Prostate gland (tissue), 2 donors: ENCODE measurements around the gene OR11H6. TPM values are rescaled to one million over a fixed set of nuclear protein-coding genes. Genes with fewer than 3 reads are reported as not detected.
"Not testable (repeated sequence)": the region's sequence is repeated elsewhere in the genome, so short reads cannot be mapped to it uniquely, and the experiment has no call there.

Source experiments
- DNase-seq: peaks from one replicate; pipeline ENCODE4 v3.0.0-alpha.2; 2019; ENCODE audit warnings: low spot score
- H3K27ac ChIP-seq, 2 donors: fragments of 200-600 bp; sonication (generic); 2 replicates each; pipeline ENCODE4 v1.5.1; 2017 to 2019
- H3K27me3 ChIP-seq: fragments of 200-600 bp; sonication (generic); replicated peaks from 2 replicates; pipeline ENCODE4 v1.5.1; 2019; ENCODE audit not compliant: insufficient read depth
- H3K36me3 ChIP-seq, 2 donors: fragments of 200-600 bp; sonication (generic); 1 replicate in 1 of 2; 2 replicates in 1 of 2; pipeline versions ENCODE4 v1.5.1 to v1.8.1; 2017 to 2019
- H3K4me1 ChIP-seq: fragments of 200-600 bp; sonication (generic); replicated peaks from 2 replicates; pipeline ENCODE4 v1.5.1; 2019
- H3K4me3 ChIP-seq, 2 donors: fragments of 200-600 bp; sonication (generic); 2 replicates each; pipeline ENCODE4 v1.5.1; 2017 to 2019
- H3K9me3 ChIP-seq: fragments of 200-600 bp; sonication (generic); 2 replicates; pipeline ENCODE4 v1.5.1; 2017
- POLR2A ChIP-seq: fragments of 450-650 bp; IDR thresholded peaks from one replicate; pipeline ENCODE4 v1.6.1; 2016; ENCODE audit warnings: antibody characterized with exemption, mild to moderate bottlenecking
- POLR2AphosphoS5 ChIP-seq: sonication (generic); formaldehyde crosslinking; IDR thresholded peaks from one replicate; pipeline ENCODE4 v1.6.1; 2017; ENCODE audit warnings: antibody characterized with exemption
- WGBS: methylation state at CpG from one replicate; pipeline ENCODE4 v1.1.5; 2018; 5-methylcytosine and 5-hydroxymethylcytosine counted together
- intact Hi-C: fragments of 100-400 bp; cut with DNase I; formaldehyde crosslinking; loops from one replicate; pipeline ENCODE4 v1.14.2; 2022
- total RNA-seq, 2 donors: library from RNA; depleted of rRNA; stranded (reverse); fragments of >200 nt; gene quantifications; one replicate each; pipeline ENCODE4 v1.1.0, GENCODE V29; 2016
- TF ChIP-seq, protein P1 (sequence below), 4 experiments: fragments of 200-600 bp in 2 of 4; fragments of 450-650 bp in 2 of 4; sonication (generic) in 2 of 4; IDR thresholded peaks; 1 replicate in 3 of 4; 2 replicates in 1 of 4; pipeline ENCODE4 v1.5.1; 2016 to 2019; ENCODE audit warnings: antibody characterized with exemption in 4 of 4, mild to moderate bottlenecking in 2 of 4, moderate library complexity in 2 of 4

Gene OR11H6, protein sequence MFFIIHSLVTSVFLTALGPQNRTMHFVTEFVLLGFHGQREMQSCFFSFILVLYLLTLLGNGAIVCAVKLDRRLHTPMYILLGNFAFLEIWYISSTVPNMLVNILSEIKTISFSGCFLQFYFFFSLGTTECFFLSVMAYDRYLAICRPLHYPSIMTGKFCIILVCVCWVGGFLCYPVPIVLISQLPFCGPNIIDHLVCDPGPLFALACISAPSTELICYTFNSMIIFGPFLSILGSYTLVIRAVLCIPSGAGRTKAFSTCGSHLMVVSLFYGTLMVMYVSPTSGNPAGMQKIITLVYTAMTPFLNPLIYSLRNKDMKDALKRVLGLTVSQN
- total RNA-seq: not detected

DNA sequence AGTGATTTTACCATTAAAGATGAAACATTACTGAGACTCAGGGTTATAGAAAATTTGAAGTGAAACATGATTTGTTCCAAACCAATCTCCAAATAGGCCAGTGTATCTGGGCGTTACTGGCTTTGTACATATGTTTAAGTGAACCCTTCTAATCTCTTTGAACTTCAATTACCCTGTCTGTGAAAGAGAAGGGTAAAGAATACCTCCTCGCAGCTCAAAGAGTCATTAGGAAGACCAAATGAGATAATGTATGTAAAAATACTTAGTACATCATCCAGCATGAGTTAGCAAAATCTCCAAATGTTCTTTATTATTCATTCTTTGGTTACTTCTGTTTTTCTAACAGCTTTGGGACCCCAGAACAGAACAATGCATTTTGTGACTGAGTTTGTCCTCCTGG is at the start of gene OR11H6:
TSS of gene OR11H6 (plus strand) at position 301 of the 400 bp plus-strand sequence. CDS start at position 301, 0 bp downstream.
- no peaks in the 10 kb centered on the region for H3K4me1 ChIP-seq
- WGBS: 32% methylated on average over 2 of the region's 2 CpGs
- DNase-seq: no peak
- TF ChIP-seq POLR2A: no peak
- no peak for TF ChIP-seq POLR2AphosphoS5
- TF ChIP-seq, protein P1, sequence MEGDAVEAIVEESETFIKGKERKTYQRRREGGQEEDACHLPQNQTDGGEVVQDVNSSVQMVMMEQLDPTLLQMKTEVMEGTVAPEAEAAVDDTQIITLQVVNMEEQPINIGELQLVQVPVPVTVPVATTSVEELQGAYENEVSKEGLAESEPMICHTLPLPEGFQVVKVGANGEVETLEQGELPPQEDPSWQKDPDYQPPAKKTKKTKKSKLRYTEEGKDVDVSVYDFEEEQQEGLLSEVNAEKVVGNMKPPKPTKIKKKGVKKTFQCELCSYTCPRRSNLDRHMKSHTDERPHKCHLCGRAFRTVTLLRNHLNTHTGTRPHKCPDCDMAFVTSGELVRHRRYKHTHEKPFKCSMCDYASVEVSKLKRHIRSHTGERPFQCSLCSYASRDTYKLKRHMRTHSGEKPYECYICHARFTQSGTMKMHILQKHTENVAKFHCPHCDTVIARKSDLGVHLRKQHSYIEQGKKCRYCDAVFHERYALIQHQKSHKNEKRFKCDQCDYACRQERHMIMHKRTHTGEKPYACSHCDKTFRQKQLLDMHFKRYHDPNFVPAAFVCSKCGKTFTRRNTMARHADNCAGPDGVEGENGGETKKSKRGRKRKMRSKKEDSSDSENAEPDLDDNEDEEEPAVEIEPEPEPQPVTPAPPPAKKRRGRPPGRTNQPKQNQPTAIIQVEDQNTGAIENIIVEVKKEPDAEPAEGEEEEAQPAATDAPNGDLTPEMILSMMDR (IDR thresholded peaks at IDR 0.05): no peak
- no peaks in the 10 kb centered on the region for H3K9me3 ChIP-seq
- H3K27ac ChIP-seq: no peak within 1 kb of the TSS
- H3K4me3 ChIP-seq: no peak within 1 kb of the TSS
- H3K36me3 ChIP-seq: no peaks in the 10 kb centered on the region
- intact Hi-C loops: no loop called here
- H3K27me3 ChIP-seq: no peaks in the 10 kb centered on the region

DNA sequence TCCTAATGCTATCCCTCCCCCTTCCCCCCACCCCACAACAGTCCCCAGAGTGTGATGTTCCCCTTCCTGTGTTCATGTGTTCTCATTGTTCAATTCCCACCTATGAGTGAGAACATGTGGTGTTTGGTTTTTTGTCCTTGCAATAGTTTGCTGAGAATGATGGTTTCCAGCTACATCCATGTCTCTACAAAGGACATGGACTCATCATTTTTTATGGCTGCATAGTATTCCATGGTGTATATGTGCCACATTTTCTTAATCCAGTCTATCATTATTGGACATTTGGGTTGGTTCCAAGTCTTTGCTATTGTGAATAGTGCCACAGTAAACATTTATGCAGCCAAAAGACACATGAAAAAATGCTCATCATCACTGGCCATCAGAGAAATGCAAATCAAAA is 49.3 kb upstream of the OR11H6 start:
- intact Hi-C loops, DNase-seq, H3K36me3 ChIP-seq, H3K9me3 ChIP-seq, H3K27ac ChIP-seq, H3K4me1 ChIP-seq, H3K27me3 ChIP-seq, H3K4me3 ChIP-seq: not testable (repeated sequence)

DNA sequence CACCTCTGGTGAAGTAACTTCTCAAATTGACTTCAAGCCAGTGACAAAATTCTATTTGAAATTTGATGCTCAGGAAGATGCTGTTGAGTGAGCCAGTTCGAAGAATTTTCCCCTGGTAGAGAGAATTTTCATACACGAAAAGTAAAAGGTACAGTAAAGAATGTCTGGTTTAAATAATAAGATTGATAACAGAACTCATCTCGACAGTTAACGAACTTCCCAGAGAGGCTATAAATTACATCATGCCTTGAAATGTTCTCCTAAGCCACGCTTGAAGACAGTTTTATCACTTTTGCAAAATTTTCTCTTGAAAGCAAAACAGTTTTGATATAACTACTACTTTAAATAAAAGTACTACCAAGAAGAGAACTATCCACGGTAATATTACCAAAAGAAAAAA is 47.2 kb upstream of the OR11H6 start:
- DNase-seq: no peak
- no peaks in the 10 kb centered on the region for H3K9me3 ChIP-seq
- 60% methylated on average over 6 of the region's 6 CpGs for WGBS
- H3K4me3 ChIP-seq: no peak overlapping the region
- no peak overlapping the region for H3K27ac ChIP-seq
- intact Hi-C loops: no loop called here
- TF ChIP-seq POLR2A (no peak), POLR2AphosphoS5 (no peak)
- TF ChIP-seq, protein P1 (IDR thresholded peaks at IDR 0.05): no peak
- no peaks in the 10 kb centered on the region for H3K36me3 ChIP-seq
- no peaks in the 10 kb centered on the region for H3K4me1 ChIP-seq
- no peaks in the 10 kb centered on the region for H3K27me3 ChIP-seq

DNA sequence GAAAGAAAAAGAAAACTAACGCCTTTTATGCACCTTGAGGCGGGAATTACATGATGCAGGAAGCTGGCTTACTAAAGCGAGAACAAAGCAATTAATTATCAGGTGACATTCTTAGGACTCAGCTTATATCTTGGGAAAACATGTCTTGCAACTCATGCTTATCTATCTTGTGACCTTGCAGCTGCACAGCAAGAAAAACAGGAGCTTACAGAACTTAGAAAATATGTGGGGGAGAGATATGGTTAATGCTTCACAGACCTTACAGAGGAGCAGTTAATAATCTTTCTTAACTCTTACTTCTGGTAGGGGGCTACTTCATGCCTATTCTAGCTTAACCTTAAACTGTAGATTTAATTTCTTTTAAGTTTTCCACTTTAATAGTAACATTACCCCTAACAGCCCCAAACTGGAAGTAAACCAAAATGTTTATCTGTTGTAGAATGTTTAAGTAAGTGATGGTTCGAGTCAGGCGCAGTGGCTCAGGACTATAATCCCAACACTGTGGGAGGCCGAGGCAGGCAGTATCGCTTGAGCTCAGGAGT is 46.0 kb upstream of the OR11H6 start:
- no peak overlapping the region for H3K4me3 ChIP-seq
- no peaks in the 10 kb centered on the region for H3K36me3 ChIP-seq
- H3K9me3 ChIP-seq: no peaks in the 10 kb centered on the region
- WGBS: 84% methylated on average over 7 of the region's 7 CpGs
- no peaks in the 10 kb centered on the region for H3K27me3 ChIP-seq
- H3K4me1 ChIP-seq: no peaks in the 10 kb centered on the region
- no peak overlapping the region for H3K27ac ChIP-seq
- no peak for DNase-seq
- TF ChIP-seq POLR2AphosphoS5: no peak
- intact Hi-C loops: no loop called here

DNA sequence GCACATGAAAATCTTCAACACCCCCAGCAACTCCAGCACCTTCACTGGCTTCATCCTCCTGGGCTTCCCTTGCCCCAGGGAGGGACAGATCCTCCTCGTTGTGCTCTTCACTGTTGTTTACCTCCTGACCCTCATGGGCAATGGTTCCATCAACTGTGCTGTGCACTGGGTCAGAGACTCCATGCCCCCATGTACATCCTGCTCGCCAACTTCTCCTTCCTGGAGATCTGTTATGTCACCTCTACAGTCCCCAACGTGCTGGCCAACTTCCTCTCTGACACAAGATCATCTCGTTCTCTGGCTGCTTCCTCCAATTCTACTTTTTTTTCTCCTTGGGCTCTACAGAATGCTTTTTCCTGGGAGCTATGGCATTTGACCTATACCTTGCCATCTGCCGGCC is 44.3 kb upstream of the OR11H6 start:
- H3K9me3 ChIP-seq: no peaks in the 10 kb centered on the region
- DNase-seq: no peak
- H3K27ac ChIP-seq: no peak overlapping the region
- no peak overlapping the region for H3K4me3 ChIP-seq
- intact Hi-C loops: no loop called here
- H3K4me1 ChIP-seq: no peaks in the 10 kb centered on the region
- no peaks in the 10 kb centered on the region for H3K27me3 ChIP-seq
- H3K36me3 ChIP-seq: no peaks in the 10 kb centered on the region
- 60% methylated on average over 5 of the region's 5 CpGs for WGBS
- TF ChIP-seq POLR2AphosphoS5: no peak

DNA sequence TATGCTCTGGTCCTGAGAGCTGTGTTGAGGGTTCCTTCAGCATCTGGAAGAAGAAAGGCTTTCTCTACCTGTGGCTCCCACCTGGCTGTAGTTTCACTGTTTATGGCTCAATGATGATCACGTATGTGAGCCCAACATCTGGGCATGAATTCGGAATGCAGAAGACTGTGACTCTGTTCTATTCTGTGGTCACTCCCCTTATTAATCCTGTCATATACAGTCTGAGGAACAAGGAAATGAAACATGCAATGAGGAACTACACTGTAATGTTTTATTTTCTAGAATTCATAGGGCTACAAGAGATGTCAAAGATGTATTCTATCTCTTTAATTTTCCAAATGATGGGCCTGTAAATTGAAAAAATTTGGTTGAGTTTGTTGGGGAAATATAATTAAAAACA is 43.6 kb upstream of the OR11H6 start:
- H3K4me1 ChIP-seq: no peaks in the 10 kb centered on the region
- H3K27me3 ChIP-seq: no peaks in the 10 kb centered on the region
- WGBS: 83% methylated on average over 2 of the region's 2 CpGs
- H3K27ac ChIP-seq: no peak overlapping the region
- DNase-seq: no peak
- H3K36me3 ChIP-seq: no peaks in the 10 kb centered on the region
- intact Hi-C loops: no loop called here
- TF ChIP-seq, protein P1 (IDR thresholded peaks at IDR 0.05): no peak
- no peak for TF ChIP-seq POLR2A
- TF ChIP-seq POLR2AphosphoS5: no peak
- H3K9me3 ChIP-seq: no peaks in the 10 kb centered on the region
- H3K4me3 ChIP-seq: no peak overlapping the region
